Diencephalon (tissue), 1 donor: ENCODE measurements around the gene ZGPAT. TPM values are rescaled to one million over a fixed set of nuclear protein-coding genes. Genes with fewer than 3 reads are reported as not detected.

Experiments used
- small RNA-seq: library from RNA; depleted of rRNA; stranded (forward); fragments of <200 nt; gene quantifications from one replicate; pipeline ENCODE3, GENCODE V24; 2014
- total RNA-seq: library from RNA; depleted of rRNA; stranded (reverse); fragments of >200 nt; gene quantifications from one replicate; pipeline ENCODE4 v1.2.3, GENCODE V29; 2014

The ZGPAT gene
- 12.0 TPM for total RNA-seq

GRCh38 chr20:63707558-63708300 lies at the start of gene ZGPAT, which contains the start of gene ARFRP1:
ZGPAT (plus strand) TSS chr20:63708039; CDS start chr20:63708581, 542 bp downstream.
ARFRP1 (minus strand) TSS chr20:63707976; CDS start chr20:63707091, 885 bp downstream.

GRCh38 chr20:63696628-63697356 lies 11.0 kb upstream of the ZGPAT start, which contains the start of gene TNFRSF6B:
TNFRSF6B (plus strand) TSS chr20:63696652; CDS start chr20:63696768, 116 bp downstream.

GRCh38 chr20:63735859-63736718 lies 28.2 kb downstream of the ZGPAT start, which contains the start of gene LIME1:
LIME1 (plus strand) TSS chr20:63736664; CDS start chr20:63737550, 886 bp downstream.

GRCh38 chr20:63739130-63740069 lies 31.6 kb downstream of the ZGPAT start, which contains the start of gene SLC2A4RG:
SLC2A4RG (plus strand) TSS chr20:63739776; CDS start chr20:63739913, 137 bp downstream.

Small RNA genes lying within 50 kb of the gene (small RNA-seq; reads per million reads assigned to genes)
- gene LIME1 = not detected
- not detected for gene TNFRSF6B

Other genes starting within 250 kb of the ZGPAT start
- 188 TPM for gene KCNQ2, start 235.4 kb upstream of the ZGPAT start, total RNA-seq
- gene EEF1A2, start 209.0 kb upstream of the ZGPAT start, total RNA-seq = 313 TPM
- gene PPDPF, start 187.3 kb upstream of the ZGPAT start, total RNA-seq = 66.2 TPM
- gene PTK6, start 170.7 kb upstream of the ZGPAT start, total RNA-seq = not detected
- not detected for gene SRMS, start 160.3 kb upstream of the ZGPAT start, total RNA-seq
- 3.5 TPM for gene FNDC11, start 153.9 kb upstream of the ZGPAT start, total RNA-seq
- 5.3 TPM for gene HELZ2, start 133.8 kb upstream of the ZGPAT start, total RNA-seq
- 7.8 TPM for gene GMEB2, start 80.9 kb upstream of the ZGPAT start, total RNA-seq
- 191 TPM for gene STMN3, start 54.6 kb upstream of the ZGPAT start, total RNA-seq
- gene RTEL1, start 49.7 kb upstream of the ZGPAT start, total RNA-seq = 8.8 TPM
- gene TNFRSF6B, start 11.4 kb upstream of the ZGPAT start, total RNA-seq = 1.6 TPM
- gene ARFRP1, start 63 bp upstream of the ZGPAT start, total RNA-seq = 26.3 TPM
- 3.5 TPM for gene LIME1, start 28.6 kb downstream of the ZGPAT start, total RNA-seq
- gene SLC2A4RG, start 31.7 kb downstream of the ZGPAT start, total RNA-seq = 4.6 TPM
- 20.3 TPM for gene ZBTB46, start 123.2 kb downstream of the ZGPAT start, total RNA-seq
- not detected for gene ABHD16B, start 153.5 kb downstream of the ZGPAT start, total RNA-seq
- 30.0 TPM for gene TPD52L2, start 157.2 kb downstream of the ZGPAT start, total RNA-seq
- gene DNAJC5, start 187.1 kb downstream of the ZGPAT start, total RNA-seq = 122 TPM
- 17.8 TPM for gene UCKL1, start 248.4 kb downstream of the ZGPAT start, total RNA-seq